Esophagus mucosa (tissue), 1 donor: ENCODE data around the gene OXNAD1. TPM values are rescaled to one million over a fixed set of nuclear protein-coding genes. Genes with fewer than 3 reads are reported as not detected.
A peak's percentile ranks its signal among the peaks of the same experiment; 100 is the strongest.

Experiments
- ATAC-seq: fragments of 200-7000 bp; cut with Tn5 transposase; one replicate; pipeline ENCODE4 v1.9.1; 2020
- total RNA-seq: library from RNA; stranded (reverse); gene quantifications from one replicate; pipeline ENCODE4 v1.2.4, GENCODE V29; 2023
- donor health status: DM: yes; HTN: yes; CAD: no.

The OXNAD1 gene
- total RNA-seq, 1 donor from 2014 or later, result 11.0 TPM

DNA sequence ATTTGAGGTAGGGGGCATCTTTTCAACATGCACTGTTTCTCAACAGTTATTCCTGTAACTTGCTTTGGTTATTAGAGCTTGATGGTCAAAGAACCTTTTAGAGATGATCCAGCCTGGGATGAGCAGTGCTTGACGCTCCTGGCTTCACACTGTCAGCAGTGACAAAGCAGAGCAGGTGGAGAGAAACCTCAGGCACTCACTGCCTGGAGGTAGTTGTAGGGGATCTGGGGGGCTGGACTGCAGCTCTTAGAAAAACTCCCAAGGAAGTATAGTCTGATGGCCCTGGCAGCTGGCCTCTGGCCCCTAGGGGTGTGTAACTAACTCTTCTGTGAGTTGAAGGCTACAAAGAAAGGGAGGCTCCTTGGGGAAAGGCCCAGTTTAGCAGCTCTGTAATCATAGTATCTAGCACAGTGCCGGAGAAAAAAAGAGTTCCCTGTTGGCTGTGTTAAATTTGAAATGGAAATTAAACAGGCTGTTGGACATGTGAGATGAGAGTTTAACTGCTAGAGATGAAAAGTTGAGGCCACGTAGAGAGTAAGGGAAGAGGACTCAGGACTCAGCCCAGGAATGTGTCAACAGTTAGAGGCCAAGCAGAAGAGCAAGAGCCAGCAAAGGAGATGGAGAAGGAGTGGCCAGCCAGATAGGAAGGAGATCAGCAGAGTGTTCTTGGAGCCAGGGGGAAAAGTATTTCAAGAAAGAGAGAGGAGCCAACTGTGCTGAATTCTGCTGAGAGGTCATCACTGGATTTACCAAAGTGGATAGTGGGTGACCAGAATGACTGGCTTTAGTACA lies 14.2 kb downstream of the OXNAD1 start:
- ATAC-seq, result no peak

DNA sequence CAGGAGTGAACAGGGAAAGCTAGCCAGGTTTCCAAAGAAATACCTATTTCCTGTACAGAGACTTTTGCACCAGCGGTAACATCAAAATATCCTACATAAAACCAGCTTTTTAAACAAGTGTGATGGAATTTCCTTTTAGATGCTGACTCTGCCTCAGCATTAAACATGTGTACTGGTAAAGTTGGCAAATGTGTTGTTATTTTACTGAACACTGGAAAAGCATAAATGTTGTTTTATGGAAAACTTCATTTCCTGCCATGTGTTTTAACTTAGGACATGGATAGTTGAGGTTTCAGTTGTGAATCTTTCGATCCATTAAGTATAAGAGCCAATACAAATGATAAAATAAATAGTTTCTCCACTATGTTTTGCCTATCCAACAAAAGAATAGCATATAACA lies 15.7 kb downstream of the OXNAD1 start:
- ATAC-seq, result no peak

DNA sequence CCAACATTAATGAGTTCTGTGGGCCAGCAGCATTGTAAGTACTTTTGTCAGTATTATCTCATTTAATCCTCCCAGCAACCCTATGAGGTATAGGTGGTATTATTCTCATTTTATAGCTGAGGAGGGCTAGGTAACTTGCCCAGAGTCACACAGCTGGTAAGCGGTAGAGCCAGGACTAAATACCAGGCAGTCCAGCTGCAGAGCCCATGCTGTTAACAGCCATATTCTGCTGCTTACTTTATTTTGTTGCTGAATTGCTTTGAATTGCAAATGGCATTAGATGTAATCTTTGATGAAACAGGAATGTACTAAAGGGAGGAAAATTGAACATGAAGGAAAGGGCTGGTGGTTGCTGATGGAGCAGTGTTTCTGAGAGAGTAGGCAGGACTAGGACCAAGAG lies 19.6 kb downstream of the OXNAD1 start:
- no peak for ATAC-seq

GRCh38 chr3:16286161-16286560 lies 21.1 kb downstream of the OXNAD1 start:
- ATAC-seq, result peak; percentile 68

DNA sequence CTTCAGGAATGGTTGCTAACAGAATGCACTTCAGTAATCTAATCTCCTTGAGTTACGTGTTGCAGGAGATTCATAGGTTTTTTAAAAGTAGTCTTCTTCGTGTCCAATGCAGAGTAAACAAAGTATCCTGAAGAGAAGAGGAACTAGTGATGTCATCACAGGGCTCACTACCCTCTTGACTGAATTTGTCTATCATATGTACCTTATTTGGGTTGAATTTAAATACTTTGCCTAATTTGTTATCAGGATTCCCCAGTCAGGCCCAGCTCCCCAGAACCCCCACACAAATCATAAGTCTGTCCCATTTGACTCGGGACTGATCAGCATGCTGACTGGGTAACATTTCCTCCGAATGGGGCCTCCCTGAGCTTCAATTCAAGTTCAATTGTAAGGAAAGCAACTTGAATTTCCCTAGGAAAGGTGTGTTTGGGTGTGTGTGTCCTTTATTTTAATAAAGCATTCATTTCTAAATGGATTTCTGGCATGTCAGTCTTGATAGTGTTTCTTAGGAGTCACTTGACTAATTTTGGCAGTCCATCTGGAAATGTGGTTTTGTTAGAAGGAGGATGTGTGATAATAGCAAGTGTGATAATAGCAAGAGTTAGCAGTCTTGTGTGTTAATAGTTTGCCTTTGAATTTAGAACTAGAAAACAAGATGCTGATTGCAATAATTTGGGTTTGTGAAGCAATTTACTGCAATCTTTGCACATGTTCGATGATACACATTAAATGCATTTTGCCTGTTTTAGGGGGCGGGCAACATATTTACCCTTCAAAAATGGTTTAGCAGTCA lies 21.9 kb downstream of the OXNAD1 start:
- no peak for ATAC-seq

DNA sequence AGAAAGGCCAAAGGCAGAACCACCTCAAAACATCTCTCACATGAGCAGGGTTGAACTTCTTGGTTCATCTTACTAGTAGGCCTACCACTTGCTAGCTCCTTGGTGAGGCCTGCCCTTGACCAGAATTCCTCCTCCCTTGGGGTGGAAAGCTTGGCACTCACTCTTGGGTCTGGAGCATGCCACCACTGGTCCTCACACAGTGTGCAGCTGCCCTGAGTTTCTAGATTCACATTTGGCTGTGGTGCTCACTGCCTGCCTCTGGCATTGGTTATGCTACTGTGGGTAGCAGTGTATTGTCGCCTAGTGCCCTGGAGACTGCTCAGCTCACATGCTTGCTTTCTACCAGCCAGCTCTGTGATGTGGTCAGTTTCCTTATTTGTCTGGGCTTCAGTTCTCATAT lies 23.7 kb downstream of the OXNAD1 start:
- ATAC-seq, result no peak

DNA sequence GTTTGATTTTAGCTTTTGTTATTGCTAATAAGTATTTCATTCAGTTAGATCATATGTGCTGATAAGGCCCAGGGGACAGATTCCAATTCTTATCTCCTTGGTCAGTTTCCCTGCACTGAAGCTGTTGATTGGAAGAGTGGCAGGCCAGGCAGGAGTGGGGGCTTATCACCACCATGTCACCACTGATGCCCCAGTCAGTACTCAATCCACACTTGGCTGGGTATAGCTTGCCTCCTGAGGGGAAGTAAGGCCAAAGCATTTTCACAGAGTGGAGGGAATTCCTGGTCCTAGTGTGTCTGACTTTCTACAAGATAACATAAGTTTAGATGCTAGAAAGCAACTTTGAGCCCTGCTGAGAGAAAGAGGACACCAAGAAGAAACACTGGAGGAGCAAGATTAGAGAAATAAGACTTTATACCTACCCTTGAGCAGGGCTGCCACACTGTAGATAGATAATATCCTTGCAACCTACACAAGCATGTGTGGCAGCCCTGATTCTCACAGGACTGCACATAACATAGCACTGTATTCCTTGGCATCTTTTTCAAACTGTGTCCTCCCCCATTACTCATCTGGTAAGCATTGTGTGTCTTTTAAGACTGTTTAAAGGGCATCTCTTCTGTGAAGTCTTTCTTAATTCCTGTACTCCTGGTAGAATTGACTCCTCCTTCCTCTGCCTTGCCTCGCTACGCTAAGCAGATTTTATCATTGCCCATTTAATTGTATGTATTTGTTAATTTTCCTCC lies 24.3 kb downstream of the OXNAD1 start:
- ATAC-seq, result no peak

DNA sequence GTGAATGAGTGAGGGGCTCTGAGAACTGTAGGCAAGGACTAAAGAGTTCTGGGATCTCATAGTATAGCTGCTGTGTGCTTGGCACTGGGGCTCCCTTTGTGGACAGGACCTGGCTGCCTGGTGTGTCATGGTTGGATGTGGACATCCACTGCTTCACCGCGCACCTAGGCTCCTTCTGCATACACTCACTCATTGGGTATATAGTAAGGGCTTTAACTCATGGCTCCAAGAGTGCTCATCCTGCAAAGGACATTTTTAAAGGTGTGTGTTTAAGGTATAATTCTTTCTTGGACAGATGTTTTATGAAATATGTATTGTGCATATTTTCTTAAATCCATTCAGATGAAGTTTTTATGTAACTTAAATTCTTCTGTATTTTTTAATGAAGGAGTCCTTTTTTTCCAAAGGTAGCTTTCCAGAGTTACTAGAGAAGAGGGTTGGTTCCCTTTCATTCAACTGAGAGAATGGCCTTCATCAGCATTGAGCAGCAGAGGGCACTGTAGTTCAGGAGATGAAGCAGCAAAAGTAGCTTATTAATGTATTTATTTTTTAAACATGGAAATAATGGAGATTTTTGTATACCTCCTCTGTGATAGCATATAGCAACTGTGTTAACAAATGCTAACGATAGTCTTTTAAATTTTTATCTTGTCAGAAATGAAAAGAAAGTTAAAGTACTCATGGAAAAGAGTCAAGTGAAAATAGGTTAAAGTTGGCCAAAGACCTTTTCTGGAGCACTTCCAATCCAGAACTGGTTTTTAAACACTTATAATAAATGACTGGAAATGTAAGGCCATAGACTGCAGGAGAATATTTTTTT lies 25.2 kb downstream of the OXNAD1 start:
- peak; percentile 61 for ATAC-seq

DNA sequence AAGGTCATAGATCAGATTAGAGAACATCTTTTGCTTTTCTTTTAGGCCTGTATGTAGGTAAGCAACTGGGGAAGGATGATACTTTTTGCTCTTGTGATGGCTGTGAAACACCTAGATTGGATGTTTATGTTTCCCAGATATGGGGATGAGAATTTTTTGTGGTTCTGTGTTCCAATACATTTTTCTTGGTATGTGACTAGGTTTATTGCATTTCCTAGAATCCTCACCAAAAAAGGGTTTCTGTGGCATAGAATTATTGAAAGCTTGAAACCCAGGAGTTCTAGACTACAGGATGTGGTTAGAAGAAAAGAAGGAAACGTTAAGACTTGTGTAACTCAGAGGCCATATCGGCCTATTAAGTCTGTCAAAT lies 25.8 kb downstream of the OXNAD1 start:
- no peak for ATAC-seq

DNA sequence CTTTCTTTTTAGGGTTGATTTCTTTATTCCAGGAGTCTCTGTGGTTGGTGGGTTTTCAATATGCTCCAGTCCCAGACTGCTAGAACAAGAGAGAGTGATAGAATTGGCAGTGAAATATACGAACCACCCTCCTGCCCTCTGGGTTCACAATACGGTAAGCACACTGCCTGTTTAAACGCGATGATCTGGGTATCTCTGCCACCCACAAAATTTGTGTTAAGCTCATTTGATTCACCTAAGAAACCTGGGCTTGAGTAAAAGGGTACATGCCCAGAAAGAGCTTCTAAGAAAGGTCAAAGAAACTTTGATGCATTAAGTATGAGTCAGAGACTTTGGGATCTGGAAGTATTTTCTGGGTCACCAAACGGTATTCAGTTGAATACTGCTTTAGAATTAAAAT lies 29.8 kb downstream of the OXNAD1 start:
- ATAC-seq, result no peak

- no peak for ATAC-seq
Observed at GRCh38 chr3:16295298-16295890, 30.4 kb downstream of the OXNAD1 start.

GRCh38 chr3:16297997-16298885 lies 33.2 kb downstream of the OXNAD1 start:
- no peak for ATAC-seq

DNA sequence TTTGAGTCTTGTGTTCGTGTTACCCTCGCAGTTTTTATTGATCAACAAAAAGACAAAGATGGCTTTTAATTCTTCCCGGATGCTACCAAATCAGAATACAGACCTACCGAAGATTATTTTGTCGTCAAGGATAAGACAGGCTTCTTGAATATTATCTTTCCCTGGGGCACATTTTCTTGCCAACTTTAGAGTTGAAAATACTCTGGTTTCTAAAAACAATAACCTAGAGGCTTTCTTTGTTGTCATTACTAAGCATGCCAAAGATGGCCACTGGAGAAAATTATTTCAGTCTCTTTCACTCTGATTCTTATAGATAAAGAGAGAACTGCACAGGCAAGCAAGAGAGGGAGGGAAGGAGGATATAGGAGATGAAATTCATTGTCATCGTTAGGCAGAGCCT lies 33.9 kb downstream of the OXNAD1 start:
- no peak for ATAC-seq

- ATAC-seq, result no peak
Observed at GRCh38 chr3:16299746-16300145, 34.7 kb downstream of the OXNAD1 start.

GRCh38 chr3:16300307-16300706 lies 35.3 kb downstream of the OXNAD1 start:
- ATAC-seq, result no peak

- peak; percentile 86 for ATAC-seq
Observed at GRCh38 chr3:16300881-16301359, 35.9 kb downstream of the OXNAD1 start.

DNA sequence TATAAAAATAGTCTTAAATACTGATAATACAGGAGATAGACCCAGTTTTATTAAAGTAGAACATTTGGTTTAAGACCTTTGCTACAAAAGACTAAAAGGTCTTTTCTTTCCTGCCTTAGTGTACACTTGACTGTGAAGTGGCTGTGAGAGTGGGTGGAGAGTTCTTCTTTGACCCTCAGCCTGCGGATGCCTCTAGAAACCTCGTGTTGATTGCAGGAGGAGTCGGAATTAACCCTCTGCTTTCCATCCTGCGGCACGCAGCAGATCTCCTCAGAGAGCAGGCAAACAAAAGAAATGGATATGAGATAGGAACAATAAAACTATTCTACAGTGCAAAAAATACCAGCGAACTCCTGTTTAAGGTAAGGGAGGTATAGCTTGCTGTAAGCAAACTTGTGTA lies 36.5 kb downstream of the OXNAD1 start:
- no peak for ATAC-seq

GRCh38 chr3:16302082-16302631 lies 37.1 kb downstream of the OXNAD1 start:
- no peak for ATAC-seq

- ATAC-seq, result no peak
Observed at GRCh38 chr3:16303037-16303575, 38.1 kb downstream of the OXNAD1 start.
